ENCODE data around the gene PHLDA3. TPM values are rescaled to one million over a fixed set of nuclear protein-coding genes. Genes with fewer than 3 reads are reported as not detected.
"Not testable (repeated sequence)": the region's sequence is repeated elsewhere in the genome, so short reads cannot be mapped to it uniquely, and the experiment has no call there.

Gene PHLDA3
- total RNA-seq, 2 experiments from 2014 or later: 0.45 to 0.71 TPM

DNA sequence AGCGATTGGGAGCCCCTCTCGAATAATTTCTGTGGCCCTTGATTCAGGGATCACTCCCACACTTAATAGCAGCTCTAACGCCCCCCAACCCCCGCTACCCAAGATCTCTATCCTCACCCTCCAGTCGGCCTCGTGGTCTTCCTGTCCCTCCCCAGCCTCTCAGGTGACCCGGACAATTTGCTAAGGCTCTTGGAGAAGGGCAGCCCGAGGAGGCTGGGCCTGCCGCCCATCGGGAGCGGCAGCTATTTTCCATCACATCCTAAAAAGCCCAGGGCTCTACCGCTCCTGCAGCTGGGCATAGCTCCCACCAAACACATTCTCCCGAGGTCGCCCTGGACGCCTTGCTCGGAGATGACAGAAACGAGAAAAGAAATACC is 12.0 kb upstream of the PHLDA3 start:
- H3K4me3 Mint-ChIP-seq: peak overlapping the region; percentile 79
- intact Hi-C loops (cut with DNase I, micrococcal nuclease): loop anchor here (2.0 to 10.0 kb wide), 3 partner anchors 32 to 224 kb away; no protein-coding TSS in a partner anchor
- no peak for DNase-seq
- Histone ChIP-seq H3K36me3 (ENCODE audit: insufficient read depth, low read length) (peaks cover 15% of the 10 kb centered on the region), H3K4me3 (ENCODE audit: low read length) (peak overlapping the region; percentile 46), H3K9me3 (ENCODE audit: control insufficient read depth in 1 of 2, insufficient read depth in 1 of 2, low read length in 2 of 2) (peaks cover 0 to 8% of the 10 kb centered on the region in 2 experiments), H3K27ac (ENCODE audit: low read depth in 1 of 2, low read length in 2 of 2) (no peak overlapping the region), H3K27me3 (ENCODE audit: control insufficient read depth in 1 of 2, insufficient read depth in 2 of 2, low read length in 2 of 2) (peaks cover 15 to 25% of the 10 kb centered on the region in 2 experiments), H3K4me1 (ENCODE audit: insufficient read depth, low read length) (peaks cover 26% of the 10 kb centered on the region)
- TF ChIP-seq, protein P1, sequence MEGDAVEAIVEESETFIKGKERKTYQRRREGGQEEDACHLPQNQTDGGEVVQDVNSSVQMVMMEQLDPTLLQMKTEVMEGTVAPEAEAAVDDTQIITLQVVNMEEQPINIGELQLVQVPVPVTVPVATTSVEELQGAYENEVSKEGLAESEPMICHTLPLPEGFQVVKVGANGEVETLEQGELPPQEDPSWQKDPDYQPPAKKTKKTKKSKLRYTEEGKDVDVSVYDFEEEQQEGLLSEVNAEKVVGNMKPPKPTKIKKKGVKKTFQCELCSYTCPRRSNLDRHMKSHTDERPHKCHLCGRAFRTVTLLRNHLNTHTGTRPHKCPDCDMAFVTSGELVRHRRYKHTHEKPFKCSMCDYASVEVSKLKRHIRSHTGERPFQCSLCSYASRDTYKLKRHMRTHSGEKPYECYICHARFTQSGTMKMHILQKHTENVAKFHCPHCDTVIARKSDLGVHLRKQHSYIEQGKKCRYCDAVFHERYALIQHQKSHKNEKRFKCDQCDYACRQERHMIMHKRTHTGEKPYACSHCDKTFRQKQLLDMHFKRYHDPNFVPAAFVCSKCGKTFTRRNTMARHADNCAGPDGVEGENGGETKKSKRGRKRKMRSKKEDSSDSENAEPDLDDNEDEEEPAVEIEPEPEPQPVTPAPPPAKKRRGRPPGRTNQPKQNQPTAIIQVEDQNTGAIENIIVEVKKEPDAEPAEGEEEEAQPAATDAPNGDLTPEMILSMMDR (IDR thresholded peaks at IDR 0.05): no peak
- POLR2A ChIA-PET: interaction anchor here (1.6 to 3.4 kb wide), 3 partner anchors 25 to 32 kb away, joined by 7 to 36 read pairs (median 14); partner anchors contain the start of gene CSRP1
- CTCF ChIA-PET: interaction anchor here (1.4 to 6.8 kb wide), 5 partner anchors 15 to 34 kb away, joined by 3 to 187 read pairs (median 7); partner anchors contain the start of gene CSRP1
- peaks cover 24% of the 10 kb centered on the region for H3K36me3 Mint-ChIP-seq (ENCODE audit: low read depth)
- H3K27me3 Mint-ChIP-seq: peaks cover 49% of the 10 kb centered on the region
- H3K9me3 Mint-ChIP-seq: no peaks in the 10 kb centered on the region
- no peak for ATAC-seq (ENCODE audit: poor library complexity)
- H3K4me1 Mint-ChIP-seq (ENCODE audit: low read depth): peaks cover 25% of the 10 kb centered on the region
- H3K27ac Mint-ChIP-seq: no peak overlapping the region

DNA sequence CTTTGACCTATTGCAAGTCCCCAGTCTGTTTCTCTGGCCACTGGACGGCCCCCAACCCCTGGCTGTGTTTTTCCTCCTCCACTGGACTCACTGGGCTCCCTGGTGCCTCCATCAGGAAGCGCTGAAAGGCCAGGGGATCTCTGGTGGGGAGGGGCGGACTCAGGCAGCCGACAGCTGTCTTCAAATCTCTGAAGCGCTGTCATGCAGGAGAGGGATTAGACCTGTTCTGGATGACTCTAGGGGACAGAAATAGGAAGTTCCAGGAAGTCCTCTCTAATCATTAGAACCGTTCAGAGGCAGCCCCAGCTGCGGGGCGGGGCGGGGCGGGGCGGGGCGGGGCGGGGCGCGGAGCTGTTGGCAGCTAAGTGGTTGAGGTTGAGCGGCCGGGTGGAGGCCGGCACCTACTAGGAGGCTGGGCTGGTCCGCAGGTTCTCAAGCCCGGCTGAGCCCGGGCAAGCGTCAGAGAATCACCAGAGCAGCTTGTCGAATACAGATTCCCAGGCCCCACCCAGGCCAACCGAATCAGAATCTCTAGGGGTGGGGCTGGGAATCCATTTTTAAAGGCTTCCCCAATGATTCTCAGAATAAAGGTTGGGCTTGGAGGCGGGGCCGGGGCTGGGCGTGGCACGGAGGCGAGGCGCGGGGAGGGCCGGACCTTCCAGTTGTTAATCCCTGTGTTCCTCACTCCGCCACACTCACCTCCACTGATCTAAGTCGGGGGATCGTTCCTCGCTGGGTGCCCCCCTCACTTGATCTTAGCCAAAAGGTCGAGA is 11.4 kb upstream of the PHLDA3 start:
- TF ChIP-seq, protein P1 (IDR thresholded peaks at IDR 0.05): no peak
- peak overlapping the region; percentile 79 for H3K4me3 Mint-ChIP-seq
- H3K4me3 ChIP-seq (ENCODE audit: low read length): peak overlapping the region; percentile 46
- peak; percentile 50 for ATAC-seq (ENCODE audit: poor library complexity)
- H3K27ac Mint-ChIP-seq: no peak overlapping the region
- H3K36me3 ChIP-seq (ENCODE audit: insufficient read depth, low read length): peaks cover 12% of the 10 kb centered on the region
- ChIA-PET CTCF (interaction anchor here (0.6 to 6.8 kb wide), 3 partner anchors 27 to 1884 kb away, joined by 3 to 187 read pairs (median 27); partner anchors contain the start of gene CSRP1), POLR2A (interaction anchor here (2.5 to 3.4 kb wide), 2 partner anchors 27 to 33 kb away, joined by 14 to 36 read pairs; partner anchors contain the start of gene CSRP1)
- H3K9me3 Mint-ChIP-seq: no peaks in the 10 kb centered on the region
- peaks cover 55% of the 10 kb centered on the region for H3K27me3 Mint-ChIP-seq
- H3K27me3 ChIP-seq (ENCODE audit: control insufficient read depth in 1 of 2, insufficient read depth in 2 of 2, low read length in 2 of 2): peaks cover 15 to 30% of the 10 kb centered on the region in 2 experiments
- H3K4me1 Mint-ChIP-seq (ENCODE audit: low read depth): peaks cover 25% of the 10 kb centered on the region
- H3K9me3 ChIP-seq (ENCODE audit: control insufficient read depth in 1 of 2, insufficient read depth in 1 of 2, low read length in 2 of 2): peaks cover 0 to 8% of the 10 kb centered on the region in 2 experiments
- H3K4me1 ChIP-seq (ENCODE audit: insufficient read depth, low read length): peaks cover 26% of the 10 kb centered on the region
- no peak overlapping the region for H3K27ac ChIP-seq (ENCODE audit: low read depth in 1 of 2, low read length in 2 of 2)
- intact Hi-C loops (cut with DNase I, micrococcal nuclease): loop anchor here (2.0 to 10.0 kb wide), 3 partner anchors 32 to 224 kb away; no protein-coding TSS in a partner anchor
- peak in 13 of 14 experiments; percentile 3 to 73 (median 41) for DNase-seq
- peaks cover 19% of the 10 kb centered on the region for H3K36me3 Mint-ChIP-seq (ENCODE audit: low read depth)

GRCh38 chr1:201479201-201479730 is 10.3 kb upstream of the PHLDA3 start:
- Histone ChIP-seq H3K9me3 (ENCODE audit: control insufficient read depth in 1 of 2, insufficient read depth in 1 of 2, low read length in 2 of 2) (peaks cover 0 to 8% of the 10 kb centered on the region in 2 experiments), H3K27me3 (ENCODE audit: control insufficient read depth in 1 of 2, insufficient read depth in 2 of 2, low read length in 2 of 2) (peaks cover 15 to 32% of the 10 kb centered on the region in 2 experiments), H3K4me3 (ENCODE audit: low read length) (no peak overlapping the region), H3K4me1 (ENCODE audit: insufficient read depth, low read length) (peaks cover 26% of the 10 kb centered on the region), H3K27ac (ENCODE audit: low read depth in 1 of 2, low read length in 2 of 2) (no peak overlapping the region), H3K36me3 (ENCODE audit: insufficient read depth, low read length) (peaks cover 9% of the 10 kb centered on the region)
- peaks cover 25% of the 10 kb centered on the region for H3K4me1 Mint-ChIP-seq (ENCODE audit: low read depth)
- peaks cover 8% of the 10 kb centered on the region for H3K36me3 Mint-ChIP-seq (ENCODE audit: low read depth)
- no peaks in the 10 kb centered on the region for H3K9me3 Mint-ChIP-seq
- TF ChIP-seq, protein P1 (IDR thresholded peaks at IDR 0.05): no peak
- CTCF ChIA-PET: interaction anchor here (6.8 kb wide), 1 partner anchor 34 kb away, joined by 187 read pairs; no protein-coding TSS in a partner anchor
- peaks cover 62% of the 10 kb centered on the region for H3K27me3 Mint-ChIP-seq
- no peak overlapping the region for H3K4me3 Mint-ChIP-seq
- DNase-seq (no peak), ATAC-seq (ENCODE audit: poor library complexity) (no peak)
- intact Hi-C loops (cut with DNase I, micrococcal nuclease): no loop called here
- POLR2A ChIA-PET: interaction anchor here (3.4 kb wide), 1 partner anchor 34 kb away, joined by 36 read pairs; no protein-coding TSS in a partner anchor
- H3K27ac Mint-ChIP-seq: no peak overlapping the region

DNA sequence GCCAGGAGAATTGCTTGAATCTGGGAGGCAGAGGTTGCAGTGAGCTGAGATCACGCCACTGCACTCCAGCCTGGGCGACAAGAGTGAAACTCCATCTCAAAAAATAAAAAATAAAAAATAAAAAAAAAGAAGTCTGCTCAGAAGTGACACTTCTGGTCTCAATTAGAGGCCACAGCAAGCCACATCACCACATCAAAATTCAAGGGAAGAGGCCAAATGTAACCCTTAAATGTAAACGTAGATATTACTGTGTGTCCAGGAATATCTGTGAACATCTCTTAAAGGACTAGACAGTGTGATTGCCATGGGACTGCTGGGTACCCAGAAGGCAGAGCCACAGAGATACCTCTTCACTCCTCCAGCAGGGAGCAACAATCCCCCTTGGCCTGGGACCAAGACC is 9.7 kb upstream of the PHLDA3 start:
- H3K4me3 ChIP-seq (ENCODE audit: low read length); H3K4me3 Mint-ChIP-seq; H3K36me3 Mint-ChIP-seq (ENCODE audit: low read depth); H3K27ac ChIP-seq (ENCODE audit: low read depth in 1 of 2, low read length in 2 of 2); H3K9me3 Mint-ChIP-seq; ATAC-seq (ENCODE audit: poor library complexity); DNase-seq; POLR2A ChIA-PET; H3K36me3 ChIP-seq (ENCODE audit: insufficient read depth, low read length); intact Hi-C loops (cut with DNase I, micrococcal nuclease); H3K27ac Mint-ChIP-seq; H3K9me3 ChIP-seq (ENCODE audit: control insufficient read depth in 1 of 2, insufficient read depth in 1 of 2, low read length in 2 of 2): not testable (repeated sequence)
- peaks cover 68% of the 10 kb centered on the region for H3K27me3 Mint-ChIP-seq
- Histone ChIP-seq H3K27me3 (ENCODE audit: control insufficient read depth in 1 of 2, insufficient read depth in 2 of 2, low read length in 2 of 2) (peaks cover 15 to 35% of the 10 kb centered on the region in 2 experiments), H3K4me1 (ENCODE audit: insufficient read depth, low read length) (peaks cover 26% of the 10 kb centered on the region)
- CTCF ChIA-PET: interaction anchor here (6.8 kb wide), 1 partner anchor 34 kb away, joined by 187 read pairs; no protein-coding TSS in a partner anchor
- peaks cover 25% of the 10 kb centered on the region for H3K4me1 Mint-ChIP-seq (ENCODE audit: low read depth)
